GM23338 (cell line): ENCODE measurements around the gene EFHB.
"Not testable (repeated sequence)": the region's sequence is repeated elsewhere in the genome, so short reads cannot be mapped to it uniquely, and the experiment has no call there.

Source experiments
- CREB1 ChIP-seq: fragments of 250-450 bp; sonication (Bioruptor Pico); IDR thresholded peaks from 2 replicates; pipeline ENCODE4 v1.5.0; 2020; ENCODE audit warnings: low read depth, mild to moderate bottlenecking, moderate library complexity
- ETS1 ChIP-seq: IDR thresholded peaks from 2 replicates; pipeline ENCODE4 v1.6.1; 2016; ENCODE audit warnings: antibody characterized with exemption
- EZH2 ChIP-seq: fragments of 200-600 bp; sonication (generic); IDR thresholded peaks from one replicate; pipeline ENCODE4 v1.8.0; 2017; ENCODE audit warnings: antibody characterized with exemption, mild to moderate bottlenecking, low read depth; ENCODE audit not compliant: unreplicated experiment
- EZH2phosphoT487 ChIP-seq: fragments of 200-600 bp; sonication (generic); IDR thresholded peaks from one replicate; pipeline ENCODE4 v1.8.1; 2018; ENCODE audit warnings: antibody characterized with exemption; ENCODE audit not compliant: unreplicated experiment
- JUNB ChIP-seq: IDR thresholded peaks from one replicate; pipeline ENCODE4 v1.6.1; 2016; ENCODE audit warnings: antibody characterized with exemption; ENCODE audit not compliant: unreplicated experiment
- NANOG ChIP-seq: IDR thresholded peaks from 2 replicates; pipeline ENCODE4 v1.6.1; 2016; ENCODE audit warnings: antibody characterized with exemption, borderline replicate concordance
- POLR2AphosphoS5 ChIP-seq: IDR thresholded peaks from 2 replicates; pipeline ENCODE4 v1.6.1; 2016; ENCODE audit warnings: antibody characterized with exemption, low read depth
- STAT1 ChIP-seq: IDR thresholded peaks from one replicate; pipeline ENCODE4 v1.6.1; 2016; ENCODE audit warnings: antibody characterized with exemption; ENCODE audit not compliant: unreplicated experiment
- ZNF114 ChIP-seq: fragments of 250-450 bp; sonication (Bioruptor Pico); IDR thresholded peaks from 2 replicates; pipeline ENCODE4 v1.5.0; 2020; ENCODE audit warnings: mild to moderate bottlenecking, moderate library complexity
- ZNF331 ChIP-seq: fragments of 250-450 bp; sonication (Bioruptor Pico); IDR thresholded peaks from 2 replicates; pipeline ENCODE4 v1.5.0; 2020; ENCODE audit warnings: low read depth, mild to moderate bottlenecking, moderate library complexity
- ZNF462 ChIP-seq: fragments of 250-450 bp; sonication (Bioruptor Pico); IDR thresholded peaks from 2 replicates; pipeline ENCODE4 v1.5.0; 2020; ENCODE audit warnings: mild to moderate bottlenecking, moderate library complexity
- TF ChIP-seq, protein P1 (sequence below), 2 experiments: fragments of 200-600 bp in 1 of 2; sonication (generic) in 1 of 2; conservative IDR thresholded peaks; 2 replicates each; pipeline versions ENCODE4 v1.5.1 to v1.6.1; 2016 to 2017; ENCODE audit warnings: antibody characterized with exemption in 2 of 2, low read depth in 2 of 2, mild to moderate bottlenecking in 2 of 2, moderate library complexity in 1 of 2
- TF ChIP-seq, protein P2 (sequence below): IDR thresholded peaks from one replicate; pipeline ENCODE4 v1.6.1; 2018; ENCODE audit warnings: antibody characterized with exemption; ENCODE audit not compliant: unreplicated experiment

DNA sequence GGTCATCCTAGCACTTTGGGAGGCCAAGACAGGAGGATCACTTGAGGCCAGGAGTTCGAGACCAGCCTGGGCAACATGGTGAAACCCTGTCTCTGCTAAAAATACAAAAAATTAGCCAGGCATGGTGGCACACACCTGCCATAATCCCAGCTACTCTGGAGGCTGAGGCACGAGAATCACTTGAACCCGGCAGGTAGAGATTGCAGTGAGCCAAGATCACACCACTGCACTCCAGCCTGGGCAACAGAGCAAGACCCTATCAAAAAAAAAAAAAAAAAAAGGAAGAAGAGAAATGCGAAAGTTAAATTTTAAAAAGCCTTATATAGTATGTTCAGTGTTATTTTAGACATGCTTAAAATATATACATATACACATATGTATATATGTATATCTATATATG, 46.9 kb downstream of the EFHB start:
- TF ChIP-seq POLR2AphosphoS5; EZH2; ZNF462; JUNB; CREB1 (CRISPR knock-in tag); EZH2phosphoT487; ETS1; ZNF331 (CRISPR knock-in tag); ZNF114 (CRISPR knock-in tag); NANOG; STAT1: not testable (repeated sequence)
- TF ChIP-seq, protein P1, sequence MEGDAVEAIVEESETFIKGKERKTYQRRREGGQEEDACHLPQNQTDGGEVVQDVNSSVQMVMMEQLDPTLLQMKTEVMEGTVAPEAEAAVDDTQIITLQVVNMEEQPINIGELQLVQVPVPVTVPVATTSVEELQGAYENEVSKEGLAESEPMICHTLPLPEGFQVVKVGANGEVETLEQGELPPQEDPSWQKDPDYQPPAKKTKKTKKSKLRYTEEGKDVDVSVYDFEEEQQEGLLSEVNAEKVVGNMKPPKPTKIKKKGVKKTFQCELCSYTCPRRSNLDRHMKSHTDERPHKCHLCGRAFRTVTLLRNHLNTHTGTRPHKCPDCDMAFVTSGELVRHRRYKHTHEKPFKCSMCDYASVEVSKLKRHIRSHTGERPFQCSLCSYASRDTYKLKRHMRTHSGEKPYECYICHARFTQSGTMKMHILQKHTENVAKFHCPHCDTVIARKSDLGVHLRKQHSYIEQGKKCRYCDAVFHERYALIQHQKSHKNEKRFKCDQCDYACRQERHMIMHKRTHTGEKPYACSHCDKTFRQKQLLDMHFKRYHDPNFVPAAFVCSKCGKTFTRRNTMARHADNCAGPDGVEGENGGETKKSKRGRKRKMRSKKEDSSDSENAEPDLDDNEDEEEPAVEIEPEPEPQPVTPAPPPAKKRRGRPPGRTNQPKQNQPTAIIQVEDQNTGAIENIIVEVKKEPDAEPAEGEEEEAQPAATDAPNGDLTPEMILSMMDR (conservative IDR thresholded peaks at IDR 0.05; ENCODE audit: low read depth in 2 of 2) = not testable (repeated sequence)
- TF ChIP-seq, protein P2, sequence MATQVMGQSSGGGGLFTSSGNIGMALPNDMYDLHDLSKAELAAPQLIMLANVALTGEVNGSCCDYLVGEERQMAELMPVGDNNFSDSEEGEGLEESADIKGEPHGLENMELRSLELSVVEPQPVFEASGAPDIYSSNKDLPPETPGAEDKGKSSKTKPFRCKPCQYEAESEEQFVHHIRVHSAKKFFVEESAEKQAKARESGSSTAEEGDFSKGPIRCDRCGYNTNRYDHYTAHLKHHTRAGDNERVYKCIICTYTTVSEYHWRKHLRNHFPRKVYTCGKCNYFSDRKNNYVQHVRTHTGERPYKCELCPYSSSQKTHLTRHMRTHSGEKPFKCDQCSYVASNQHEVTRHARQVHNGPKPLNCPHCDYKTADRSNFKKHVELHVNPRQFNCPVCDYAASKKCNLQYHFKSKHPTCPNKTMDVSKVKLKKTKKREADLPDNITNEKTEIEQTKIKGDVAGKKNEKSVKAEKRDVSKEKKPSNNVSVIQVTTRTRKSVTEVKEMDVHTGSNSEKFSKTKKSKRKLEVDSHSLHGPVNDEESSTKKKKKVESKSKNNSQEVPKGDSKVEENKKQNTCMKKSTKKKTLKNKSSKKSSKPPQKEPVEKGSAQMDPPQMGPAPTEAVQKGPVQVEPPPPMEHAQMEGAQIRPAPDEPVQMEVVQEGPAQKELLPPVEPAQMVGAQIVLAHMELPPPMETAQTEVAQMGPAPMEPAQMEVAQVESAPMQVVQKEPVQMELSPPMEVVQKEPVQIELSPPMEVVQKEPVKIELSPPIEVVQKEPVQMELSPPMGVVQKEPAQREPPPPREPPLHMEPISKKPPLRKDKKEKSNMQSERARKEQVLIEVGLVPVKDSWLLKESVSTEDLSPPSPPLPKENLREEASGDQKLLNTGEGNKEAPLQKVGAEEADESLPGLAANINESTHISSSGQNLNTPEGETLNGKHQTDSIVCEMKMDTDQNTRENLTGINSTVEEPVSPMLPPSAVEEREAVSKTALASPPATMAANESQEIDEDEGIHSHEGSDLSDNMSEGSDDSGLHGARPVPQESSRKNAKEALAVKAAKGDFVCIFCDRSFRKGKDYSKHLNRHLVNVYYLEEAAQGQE = not testable (repeated sequence)
